GM19035 (cell line): Measurements from ENCODE around the gene CHERP.
A peak's percentile ranks its signal among the peaks of the same experiment; 100 is the strongest.
"Not testable (repeated sequence)": the region's sequence is repeated elsewhere in the genome, so short reads cannot be mapped to it uniquely, and the experiment has no call there.

ENCODE experiments used
- ATAC-seq: cut with Tn5 transposase; IDR thresholded peaks from one replicate; pipeline ENCODE4 v1.9.1; 2021; ENCODE audit not compliant: unreplicated experiment

The CHERP gene

GRCh38 chr19:16521715-16522289, 20.4 kb downstream of the CHERP start:
- no peak for ATAC-seq

DNA sequence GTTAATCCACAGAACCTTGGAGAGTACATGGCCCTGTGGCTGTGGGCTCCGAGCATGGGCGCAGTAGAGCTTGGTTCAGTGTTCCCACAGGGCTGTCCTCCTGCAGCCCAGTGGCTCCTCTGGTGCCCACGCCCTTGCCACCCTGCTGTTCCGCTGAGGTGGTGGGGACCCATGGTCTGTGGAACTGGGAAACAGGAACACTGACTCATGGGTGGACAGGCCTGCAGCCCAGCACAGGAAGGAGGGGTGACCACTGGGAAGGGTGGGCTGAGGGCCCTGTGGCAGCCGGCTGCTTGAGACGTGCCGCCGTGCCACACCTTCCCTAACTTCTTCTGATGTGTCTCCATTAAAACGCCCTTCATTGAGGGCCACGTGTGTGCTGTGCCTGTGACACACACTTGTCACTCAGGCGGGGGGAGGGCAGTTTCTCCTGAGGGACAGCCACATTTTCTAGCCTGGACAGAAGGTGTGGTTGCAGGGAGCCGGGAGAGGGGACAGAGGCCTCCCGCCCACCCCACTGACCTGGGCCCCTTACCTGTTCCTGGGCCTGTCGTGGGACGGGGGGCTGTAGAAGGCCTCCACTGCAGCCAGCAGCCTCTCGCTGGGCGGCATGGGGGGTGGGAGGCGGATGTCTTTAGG, 21.1 kb downstream of the CHERP start:
- no peak for ATAC-seq

- ATAC-seq, result no peak
Observed at GRCh38 chr19:16520074-16520973, 21.9 kb downstream of the CHERP start.

DNA sequence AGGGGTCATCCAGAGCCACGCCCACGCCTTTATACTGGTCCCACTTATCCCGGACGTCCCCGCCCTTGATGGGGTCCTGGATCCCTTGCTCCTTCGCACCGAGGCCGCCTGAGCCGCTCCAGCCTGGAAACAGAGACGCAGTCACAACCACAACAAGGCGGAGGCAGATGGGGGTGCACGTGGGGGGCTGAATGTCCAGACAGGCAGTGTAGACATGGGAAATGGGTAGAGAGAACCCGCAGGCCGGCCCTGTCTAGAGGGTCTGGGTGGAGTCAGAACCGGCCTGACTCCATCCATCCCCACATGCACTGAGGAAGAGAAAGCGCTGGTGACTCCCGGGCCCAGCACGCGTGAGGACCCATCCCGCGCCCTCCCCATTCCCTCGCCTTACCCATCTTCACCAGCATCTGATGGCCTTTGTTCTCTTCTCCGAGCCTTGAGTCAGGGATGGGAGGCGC, 23.0 kb downstream of the CHERP start:
- no peak for ATAC-seq

- no peak for ATAC-seq
Observed at GRCh38 chr19:16518483-16519229, 23.6 kb downstream of the CHERP start.

DNA sequence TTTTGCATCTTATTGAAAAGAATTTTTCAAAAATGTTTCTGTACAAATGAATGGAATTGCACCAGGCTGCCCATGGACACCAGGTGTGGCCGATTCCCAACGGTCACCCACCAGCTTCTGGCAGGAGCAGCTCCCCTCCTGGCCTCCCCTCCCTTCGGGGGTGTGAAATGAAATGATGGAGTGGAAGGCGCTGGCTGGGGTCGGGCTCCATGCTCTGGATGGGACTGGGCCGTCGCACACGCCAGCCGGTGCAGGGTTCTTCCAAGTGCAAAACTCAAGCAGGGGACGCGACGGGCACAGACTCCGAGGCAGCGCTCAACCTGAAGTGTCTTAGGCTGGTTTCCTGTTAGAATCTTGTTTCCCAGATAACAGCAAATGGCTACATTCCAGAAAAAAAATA, 24.2 kb downstream of the CHERP start:
- no peak for ATAC-seq

DNA sequence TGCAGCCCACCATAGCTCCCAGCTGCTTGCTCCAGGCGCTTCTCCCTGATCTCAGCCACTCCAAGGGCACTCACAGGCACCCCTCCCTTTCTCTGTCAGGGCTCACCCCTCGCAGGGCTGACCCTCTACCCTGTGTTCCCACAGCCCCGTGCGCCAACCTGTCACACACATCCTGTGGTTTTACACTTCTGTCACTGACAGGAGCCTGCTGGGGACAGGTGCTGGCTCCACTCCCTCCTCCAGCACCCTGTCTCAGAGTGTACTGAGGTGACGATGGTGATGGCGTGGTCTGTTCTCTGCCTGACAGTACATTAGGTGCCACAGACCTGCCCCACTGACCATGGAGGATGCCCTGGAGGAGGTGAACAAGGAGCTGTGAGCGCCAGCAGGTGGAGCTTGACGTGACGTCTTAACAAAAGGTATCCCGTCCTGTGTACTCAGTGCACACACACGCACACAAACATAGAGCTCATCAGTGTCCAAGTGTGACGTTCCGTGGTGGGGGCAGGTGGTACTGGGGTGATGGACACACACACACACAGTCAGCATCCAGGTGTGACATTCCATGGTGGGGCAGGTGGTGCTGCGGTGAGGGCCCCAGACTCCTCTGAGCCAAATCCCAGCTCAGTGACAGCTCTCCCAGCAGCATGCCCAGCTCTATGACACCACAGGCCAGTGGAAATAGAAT, 25.2 kb downstream of the CHERP start:
- no peak for ATAC-seq

- ATAC-seq, result no peak
Observed at GRCh38 chr19:16516381-16516780, 25.9 kb downstream of the CHERP start.

DNA sequence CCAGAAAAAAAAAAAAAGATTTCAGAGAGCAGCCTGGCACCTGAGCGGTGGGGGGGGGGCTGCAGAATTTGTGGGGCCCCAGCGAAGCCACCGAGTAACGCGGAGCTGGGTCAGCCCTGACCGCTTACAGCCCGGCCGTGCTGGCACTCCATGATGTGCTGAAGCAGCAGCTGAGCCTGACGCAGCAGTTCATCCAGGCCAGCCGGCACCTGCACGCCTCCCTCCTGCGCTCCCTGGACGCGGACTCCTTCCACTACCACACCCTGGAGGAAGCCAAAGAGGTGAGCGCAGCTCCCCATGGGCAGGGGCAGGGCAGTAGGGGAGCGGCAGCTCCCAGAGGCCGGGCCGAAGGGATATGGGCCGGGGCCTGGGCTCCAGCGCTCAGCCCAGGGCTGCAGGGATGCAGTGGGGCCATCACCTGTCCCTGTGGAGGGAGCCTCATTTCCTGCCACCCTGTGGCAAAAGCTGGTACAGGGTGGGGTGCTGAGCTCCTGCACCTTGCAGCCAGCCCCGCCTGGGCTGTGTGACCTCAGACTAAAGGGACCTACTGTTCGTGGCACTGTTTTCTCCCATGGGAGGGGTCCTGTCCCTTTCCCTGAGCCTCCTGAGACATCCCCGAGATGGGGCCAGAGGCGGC, 27.7 kb downstream of the CHERP start:
- no peak for ATAC-seq

DNA sequence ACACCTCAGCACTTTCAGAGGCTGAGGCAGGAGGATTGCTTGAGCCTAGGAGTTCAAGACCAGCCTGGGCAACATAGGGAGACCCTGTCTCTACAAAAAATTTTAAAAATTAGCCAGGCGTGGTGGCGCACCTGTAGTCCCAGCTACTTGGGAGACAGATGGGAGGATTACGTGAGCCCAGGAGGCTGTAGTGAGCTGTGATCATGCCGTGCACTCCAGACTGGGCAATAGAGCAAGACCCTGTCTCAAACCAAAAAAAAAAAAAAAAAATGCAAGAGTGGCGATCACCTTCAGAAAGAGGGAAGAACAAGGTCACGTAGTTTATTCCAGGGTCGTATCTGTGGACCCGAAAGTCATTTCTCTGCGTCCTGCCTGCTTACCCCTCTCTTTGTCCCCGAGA, 29.6 kb downstream of the CHERP start:
- not testable (repeated sequence) for ATAC-seq

DNA sequence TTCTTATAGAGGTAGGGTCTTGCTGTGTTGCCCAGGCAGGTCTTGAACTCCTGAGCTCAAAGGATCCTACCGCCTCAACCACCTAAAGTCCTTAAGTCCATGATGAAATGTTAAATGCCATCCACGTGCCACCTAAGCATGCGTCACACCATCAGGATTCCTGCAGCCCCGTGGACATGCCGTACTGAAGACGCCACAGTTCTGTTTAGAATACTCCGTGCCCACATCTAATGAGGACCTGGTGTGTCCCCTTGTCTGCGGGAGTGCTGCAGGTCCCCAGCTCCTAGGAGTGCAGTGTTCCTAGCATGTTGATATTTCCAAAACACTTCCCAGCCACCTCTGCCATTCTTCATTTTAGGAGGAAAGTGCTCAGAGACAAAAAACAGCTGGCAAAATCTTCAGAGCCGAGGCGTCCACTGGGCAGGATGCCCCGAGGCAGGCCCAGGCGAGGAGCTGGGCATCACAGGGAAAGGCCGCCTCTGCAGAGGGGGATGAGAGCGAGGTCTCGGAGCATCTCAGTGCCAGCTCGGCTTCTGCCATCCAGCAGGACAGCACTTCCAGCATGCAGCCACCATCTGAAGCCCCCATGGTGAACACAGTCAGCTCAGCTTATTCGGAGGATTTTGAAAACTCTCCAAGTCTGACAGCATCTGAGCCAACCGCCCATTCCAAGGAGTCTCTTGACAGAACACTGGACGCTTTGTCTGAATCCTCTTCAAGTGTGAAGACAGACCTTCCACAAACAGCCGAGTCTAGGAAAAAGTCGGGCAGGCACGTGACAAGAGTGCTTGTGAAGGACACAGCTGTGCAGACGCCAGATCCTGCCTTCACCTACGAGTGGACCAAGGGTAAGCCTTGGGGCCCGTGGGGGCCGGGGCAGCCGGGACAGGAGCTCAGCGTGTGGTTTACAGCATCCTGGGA, 32.8 kb downstream of the CHERP start:
- no peak for ATAC-seq

DNA sequence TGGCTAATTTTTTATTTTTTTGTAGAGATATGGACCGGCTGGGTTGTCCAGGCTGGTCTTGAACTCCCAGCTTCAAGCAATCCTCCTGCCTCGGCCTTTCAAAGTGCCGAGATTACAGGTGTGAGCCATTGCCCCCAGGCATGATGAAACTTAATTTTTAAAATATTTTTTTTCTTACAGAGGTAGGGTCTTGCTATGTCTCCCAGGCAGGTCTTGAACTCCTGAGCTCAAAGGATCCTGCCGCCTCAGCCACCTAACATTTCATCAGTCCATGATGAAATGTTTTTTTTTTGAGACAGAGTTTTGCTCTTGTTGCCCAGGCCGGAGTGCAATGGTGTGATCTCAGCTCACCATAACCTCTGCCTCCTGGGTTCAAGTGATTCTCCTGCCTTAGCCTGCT, 33.7 kb downstream of the CHERP start:
- ATAC-seq, result no peak

DNA sequence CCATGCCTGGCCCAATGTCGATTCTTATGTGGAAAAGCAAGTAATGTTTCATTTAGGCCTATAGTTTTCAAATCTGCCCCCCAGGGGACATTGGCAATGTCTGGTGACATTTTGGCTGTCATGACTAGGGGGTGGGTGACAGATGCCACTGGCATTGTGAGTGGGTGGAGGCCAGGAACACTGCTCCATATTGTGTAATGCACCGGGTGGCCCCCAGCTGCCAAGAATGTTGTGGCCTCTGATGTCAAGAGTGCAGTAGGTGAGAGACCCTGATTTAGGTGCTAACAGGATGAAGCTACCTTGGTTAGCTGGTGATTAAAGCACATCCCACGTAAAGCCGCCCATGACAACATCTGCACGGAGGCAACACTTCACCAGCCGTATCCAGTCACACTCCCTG, 35.3 kb downstream of the CHERP start:
- no peak for ATAC-seq

DNA sequence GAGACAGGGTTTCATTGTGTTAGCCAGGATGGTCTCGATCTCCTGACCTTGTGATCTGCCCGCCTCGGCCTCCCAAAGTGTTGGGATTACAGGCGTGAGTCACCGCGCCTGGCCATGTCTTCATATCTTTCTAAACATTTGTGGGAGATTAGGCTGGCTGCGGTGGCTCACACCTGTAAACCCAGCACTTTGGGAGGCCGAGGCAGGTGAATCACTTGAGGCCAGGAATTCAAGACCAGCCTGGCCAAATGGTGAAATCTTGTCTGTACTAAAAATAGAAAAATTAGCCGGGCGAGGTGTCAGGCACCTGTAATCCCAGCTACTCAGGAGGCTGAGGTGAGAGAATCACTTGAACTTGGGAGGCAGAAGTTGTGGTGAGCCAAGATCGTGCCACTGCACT, 36.1 kb downstream of the CHERP start:
- ATAC-seq, result not testable (repeated sequence)

- no peak for ATAC-seq
Observed at GRCh38 chr19:16504271-16504670, 38.0 kb downstream of the CHERP start.

DNA sequence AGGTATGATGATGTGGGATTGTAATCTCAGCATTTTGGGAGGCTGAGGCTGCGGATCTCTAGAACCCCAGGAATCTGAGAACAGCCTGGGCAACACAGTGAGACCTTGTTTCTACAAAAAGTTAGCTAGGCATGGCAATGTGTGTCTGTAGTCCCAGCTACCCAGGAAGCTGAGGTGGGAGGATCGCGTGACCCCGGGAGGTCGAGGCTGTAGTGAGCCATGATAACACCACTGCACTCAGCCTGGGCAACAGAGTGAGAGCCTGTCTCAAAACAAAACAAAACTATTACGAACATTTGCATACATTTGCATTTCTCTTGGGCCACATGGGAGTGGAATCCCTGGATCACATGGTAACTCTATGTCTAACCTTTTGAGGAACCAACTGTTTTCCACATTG, 44.4 kb downstream of the CHERP start:
- no peak for ATAC-seq

- no peak for ATAC-seq
Observed at GRCh38 chr19:16497042-16497441, 45.2 kb downstream of the CHERP start.

GRCh38 chr19:16496613-16496983, 45.6 kb downstream of the CHERP start:
- ATAC-seq, result no peak

- peak; percentile 95 for ATAC-seq
Observed at GRCh38 chr19:16495982-16496612, 46.1 kb downstream of the CHERP start, which contains the start of the genes C19orf44 and CALR3. C19orf44 (plus strand) TSS chr19:16496394; CDS start chr19:16500793, 4,399 bp downstream. CALR3 (minus strand) TSS chr19:16496167; CDS start chr19:16496129, 38 bp downstream.
